GM23338 (cell line): ENCODE measurements around the gene CD6. TPM values are rescaled to one million over a fixed set of nuclear protein-coding genes. Genes with fewer than 3 reads are reported as not detected.

ENCODE experiments used
- ATAC-seq: fragments of 200-7000 bp; cut with Tn5 transposase; 3 replicates; pipeline ENCODE4 v1.9.1; 2020
- DNase-seq: peaks from one replicate; pipeline ENCODE4 v3.0.0-alpha.2; 2015; ENCODE audit warnings: low spot score
- H2AFZ ChIP-seq: fragments of 200-600 bp; sonication (generic); 2 replicates; pipeline ENCODE4 v1.8.0; 2016; ENCODE audit warnings: antibody characterized with exemption, mild to moderate bottlenecking, moderate library complexity
- H3F3A ChIP-seq: fragments of 200-600 bp; sonication (generic); replicated peaks from 2 replicates; pipeline ENCODE4 v1.8.0; 2017; ENCODE audit warnings: antibody characterized with exemption, mixed run types, low read depth
- H3K27ac ChIP-seq: fragments of 200-600 bp; sonication (generic); 2 replicates; pipeline ENCODE4 v1.6.1; 2016; ENCODE audit warnings: low read depth
- H3K27me3 ChIP-seq: fragments of 200-600 bp; sonication (generic); 2 replicates; pipeline ENCODE4 v1.8.0; 2016; ENCODE audit warnings: mild to moderate bottlenecking, mixed run types, moderate library complexity; ENCODE audit not compliant: insufficient read depth
- H3K36me3 ChIP-seq: fragments of 200-600 bp; sonication (generic); 2 replicates; pipeline ENCODE4 v1.8.0; 2016; ENCODE audit warnings: mild to moderate bottlenecking; ENCODE audit not compliant: insufficient read depth
- H3K4me1 ChIP-seq: fragments of 200-600 bp; sonication (generic); 2 replicates; pipeline ENCODE4 v1.8.0; 2016; ENCODE audit warnings: mild to moderate bottlenecking, moderate library complexity; ENCODE audit not compliant: insufficient read depth
- H3K4me2 ChIP-seq: fragments of 200-600 bp; sonication (generic); 2 replicates; pipeline ENCODE4 v1.7.1; 2017; ENCODE audit warnings: mixed run types
- H3K4me3 ChIP-seq: fragments of 200-600 bp; sonication (generic); 2 replicates; pipeline ENCODE4 v1.6.1; 2016; ENCODE audit warnings: mixed run types
- H3K79me2 ChIP-seq: fragments of 200-600 bp; sonication (generic); replicated peaks from 2 replicates; pipeline ENCODE4 v1.8.0; 2017; ENCODE audit warnings: mild to moderate bottlenecking; ENCODE audit not compliant: insufficient read depth
- H3K9me2 ChIP-seq: fragments of 200-600 bp; sonication (generic); 2 replicates; pipeline ENCODE4 v1.8.0; 2017; ENCODE audit not compliant: insufficient read depth
- H4K20me1 ChIP-seq: fragments of 200-600 bp; sonication (generic); replicated peaks from 2 replicates; pipeline ENCODE4 v1.8.0; 2017; ENCODE audit warnings: mild to moderate bottlenecking; ENCODE audit not compliant: insufficient read depth
- H3K27ac Mint-ChIP-seq: 2 replicates; pipeline ENCODE4 v1.8.0; 2020; ENCODE audit warnings: inconsistent platforms, mild to moderate bottlenecking, moderate library complexity, mixed read lengths
- H3K27me3 Mint-ChIP-seq: 3 replicates; pipeline ENCODE4 v1.8.0; 2022; ENCODE audit warnings: low read depth, mild to moderate bottlenecking, moderate library complexity, mixed read lengths, inconsistent platforms; ENCODE audit not compliant: insufficient read depth, poor library complexity
- H3K36me3 Mint-ChIP-seq: 3 replicates; pipeline ENCODE4 v1.8.0; 2021; ENCODE audit warnings: low read depth, mild to moderate bottlenecking, inconsistent platforms, moderate library complexity, mixed read lengths
- H3K4me1 Mint-ChIP-seq: 3 replicates; pipeline ENCODE4 v1.8.0; 2020; ENCODE audit warnings: mild to moderate bottlenecking, inconsistent platforms, mixed read lengths
- H3K4me3 Mint-ChIP-seq: 3 replicates; pipeline ENCODE4 v1.8.0; 2021; ENCODE audit warnings: moderate library complexity, mild to moderate bottlenecking, inconsistent platforms, mixed read lengths
- H3K9me3 Mint-ChIP-seq: 3 replicates; pipeline ENCODE4 v1.8.0; 2020; ENCODE audit warnings: moderate library complexity, mild to moderate bottlenecking, inconsistent platforms, mixed read lengths
- CREB1 ChIP-seq: fragments of 250-450 bp; sonication (Bioruptor Pico); IDR thresholded peaks from 2 replicates; pipeline ENCODE4 v1.5.0; 2020; ENCODE audit warnings: low read depth, mild to moderate bottlenecking, moderate library complexity
- EZH2 ChIP-seq: fragments of 200-600 bp; sonication (generic); IDR thresholded peaks from one replicate; pipeline ENCODE4 v1.8.0; 2017; ENCODE audit warnings: antibody characterized with exemption, mild to moderate bottlenecking, low read depth; ENCODE audit not compliant: unreplicated experiment
- EZH2phosphoT487 ChIP-seq: fragments of 200-600 bp; sonication (generic); IDR thresholded peaks from one replicate; pipeline ENCODE4 v1.8.1; 2018; ENCODE audit warnings: antibody characterized with exemption; ENCODE audit not compliant: unreplicated experiment
- JUNB ChIP-seq: IDR thresholded peaks from one replicate; pipeline ENCODE4 v1.6.1; 2016; ENCODE audit warnings: antibody characterized with exemption; ENCODE audit not compliant: unreplicated experiment
- NANOG ChIP-seq: IDR thresholded peaks from 2 replicates; pipeline ENCODE4 v1.6.1; 2016; ENCODE audit warnings: antibody characterized with exemption, borderline replicate concordance
- POLR2AphosphoS5 ChIP-seq: IDR thresholded peaks from 2 replicates; pipeline ENCODE4 v1.6.1; 2016; ENCODE audit warnings: antibody characterized with exemption, low read depth
- STAT1 ChIP-seq: IDR thresholded peaks from one replicate; pipeline ENCODE4 v1.6.1; 2016; ENCODE audit warnings: antibody characterized with exemption; ENCODE audit not compliant: unreplicated experiment
- ZNF114 ChIP-seq: fragments of 250-450 bp; sonication (Bioruptor Pico); IDR thresholded peaks from 2 replicates; pipeline ENCODE4 v1.5.0; 2020; ENCODE audit warnings: mild to moderate bottlenecking, moderate library complexity
- ZNF331 ChIP-seq: fragments of 250-450 bp; sonication (Bioruptor Pico); IDR thresholded peaks from 2 replicates; pipeline ENCODE4 v1.5.0; 2020; ENCODE audit warnings: low read depth, mild to moderate bottlenecking, moderate library complexity
- polyA plus RNA-seq: library from polyadenylated mRNA; unstranded; fragments of >200 nt; fragmentation: Nextera tagmentation; extraction: Ambion mirVana; gene quantifications from 2 replicates; pipeline ENCODE4 v1.2.1, GENCODE V29; 2016
- total RNA-seq: library from RNA; depleted of rRNA; stranded (reverse); fragments of >200 nt; shearing (Covaris generic); gene quantifications from 2 replicates; pipeline ENCODE4 v1.2.3, GENCODE V29; 2014
- TF ChIP-seq, protein P1 (sequence below): IDR thresholded peaks from one replicate; pipeline ENCODE4 v1.6.1; 2018; ENCODE audit warnings: antibody characterized with exemption; ENCODE audit not compliant: unreplicated experiment
- TF ChIP-seq, protein P2 (sequence below), 2 experiments: fragments of 200-600 bp in 1 of 2; sonication (generic) in 1 of 2; conservative IDR thresholded peaks; 2 replicates each; pipeline versions ENCODE4 v1.5.1 to v1.6.1; 2016 to 2017; ENCODE audit warnings: antibody characterized with exemption in 2 of 2, low read depth in 2 of 2, mild to moderate bottlenecking in 2 of 2, moderate library complexity in 1 of 2
- TF ChIP-seq, protein P3 (sequence below): IDR thresholded peaks from 2 replicates; pipeline ENCODE4 v1.6.1; 2016; ENCODE audit warnings: antibody characterized with exemption

The CD6 gene
- total and polyA plus RNA-seq, 2 experiments from 2014 or later, result 0.49 TPM; not detected in 1

DNA sequence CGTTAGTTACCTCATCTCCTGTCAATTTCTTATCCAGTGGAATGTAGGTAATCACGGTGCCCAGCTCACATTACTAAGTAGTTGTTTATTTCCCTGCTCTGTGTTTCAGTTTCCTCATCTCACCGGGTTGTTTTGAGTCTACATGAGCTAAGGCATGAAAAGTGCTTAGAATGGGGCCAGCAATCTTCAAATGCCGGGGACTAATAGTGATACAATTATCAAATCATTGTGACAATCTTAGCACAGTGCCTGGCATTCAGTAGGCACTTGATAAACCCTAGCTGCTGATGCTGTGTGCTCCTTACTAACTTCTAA, 77.5 kb downstream of the CD6 start (continued):
- TF ChIP-seq, protein P1, sequence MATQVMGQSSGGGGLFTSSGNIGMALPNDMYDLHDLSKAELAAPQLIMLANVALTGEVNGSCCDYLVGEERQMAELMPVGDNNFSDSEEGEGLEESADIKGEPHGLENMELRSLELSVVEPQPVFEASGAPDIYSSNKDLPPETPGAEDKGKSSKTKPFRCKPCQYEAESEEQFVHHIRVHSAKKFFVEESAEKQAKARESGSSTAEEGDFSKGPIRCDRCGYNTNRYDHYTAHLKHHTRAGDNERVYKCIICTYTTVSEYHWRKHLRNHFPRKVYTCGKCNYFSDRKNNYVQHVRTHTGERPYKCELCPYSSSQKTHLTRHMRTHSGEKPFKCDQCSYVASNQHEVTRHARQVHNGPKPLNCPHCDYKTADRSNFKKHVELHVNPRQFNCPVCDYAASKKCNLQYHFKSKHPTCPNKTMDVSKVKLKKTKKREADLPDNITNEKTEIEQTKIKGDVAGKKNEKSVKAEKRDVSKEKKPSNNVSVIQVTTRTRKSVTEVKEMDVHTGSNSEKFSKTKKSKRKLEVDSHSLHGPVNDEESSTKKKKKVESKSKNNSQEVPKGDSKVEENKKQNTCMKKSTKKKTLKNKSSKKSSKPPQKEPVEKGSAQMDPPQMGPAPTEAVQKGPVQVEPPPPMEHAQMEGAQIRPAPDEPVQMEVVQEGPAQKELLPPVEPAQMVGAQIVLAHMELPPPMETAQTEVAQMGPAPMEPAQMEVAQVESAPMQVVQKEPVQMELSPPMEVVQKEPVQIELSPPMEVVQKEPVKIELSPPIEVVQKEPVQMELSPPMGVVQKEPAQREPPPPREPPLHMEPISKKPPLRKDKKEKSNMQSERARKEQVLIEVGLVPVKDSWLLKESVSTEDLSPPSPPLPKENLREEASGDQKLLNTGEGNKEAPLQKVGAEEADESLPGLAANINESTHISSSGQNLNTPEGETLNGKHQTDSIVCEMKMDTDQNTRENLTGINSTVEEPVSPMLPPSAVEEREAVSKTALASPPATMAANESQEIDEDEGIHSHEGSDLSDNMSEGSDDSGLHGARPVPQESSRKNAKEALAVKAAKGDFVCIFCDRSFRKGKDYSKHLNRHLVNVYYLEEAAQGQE, result no peak
- TF ChIP-seq EZH2, result no peak
- TF ChIP-seq, protein P2, sequence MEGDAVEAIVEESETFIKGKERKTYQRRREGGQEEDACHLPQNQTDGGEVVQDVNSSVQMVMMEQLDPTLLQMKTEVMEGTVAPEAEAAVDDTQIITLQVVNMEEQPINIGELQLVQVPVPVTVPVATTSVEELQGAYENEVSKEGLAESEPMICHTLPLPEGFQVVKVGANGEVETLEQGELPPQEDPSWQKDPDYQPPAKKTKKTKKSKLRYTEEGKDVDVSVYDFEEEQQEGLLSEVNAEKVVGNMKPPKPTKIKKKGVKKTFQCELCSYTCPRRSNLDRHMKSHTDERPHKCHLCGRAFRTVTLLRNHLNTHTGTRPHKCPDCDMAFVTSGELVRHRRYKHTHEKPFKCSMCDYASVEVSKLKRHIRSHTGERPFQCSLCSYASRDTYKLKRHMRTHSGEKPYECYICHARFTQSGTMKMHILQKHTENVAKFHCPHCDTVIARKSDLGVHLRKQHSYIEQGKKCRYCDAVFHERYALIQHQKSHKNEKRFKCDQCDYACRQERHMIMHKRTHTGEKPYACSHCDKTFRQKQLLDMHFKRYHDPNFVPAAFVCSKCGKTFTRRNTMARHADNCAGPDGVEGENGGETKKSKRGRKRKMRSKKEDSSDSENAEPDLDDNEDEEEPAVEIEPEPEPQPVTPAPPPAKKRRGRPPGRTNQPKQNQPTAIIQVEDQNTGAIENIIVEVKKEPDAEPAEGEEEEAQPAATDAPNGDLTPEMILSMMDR (conservative IDR thresholded peaks at IDR 0.05; ENCODE audit: low read depth in 2 of 2), result no peak
- TF ChIP-seq ZNF114 (CRISPR knock-in tag), result no peak
- TF ChIP-seq EZH2phosphoT487, result no peak
- no peak for TF ChIP-seq JUNB
- no peak for TF ChIP-seq ZNF331 (CRISPR knock-in tag)
- no peak for TF ChIP-seq NANOG
- TF ChIP-seq, protein P3, sequence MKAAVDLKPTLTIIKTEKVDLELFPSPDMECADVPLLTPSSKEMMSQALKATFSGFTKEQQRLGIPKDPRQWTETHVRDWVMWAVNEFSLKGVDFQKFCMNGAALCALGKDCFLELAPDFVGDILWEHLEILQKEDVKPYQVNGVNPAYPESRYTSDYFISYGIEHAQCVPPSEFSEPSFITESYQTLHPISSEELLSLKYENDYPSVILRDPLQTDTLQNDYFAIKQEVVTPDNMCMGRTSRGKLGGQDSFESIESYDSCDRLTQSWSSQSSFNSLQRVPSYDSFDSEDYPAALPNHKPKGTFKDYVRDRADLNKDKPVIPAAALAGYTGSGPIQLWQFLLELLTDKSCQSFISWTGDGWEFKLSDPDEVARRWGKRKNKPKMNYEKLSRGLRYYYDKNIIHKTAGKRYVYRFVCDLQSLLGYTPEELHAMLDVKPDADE, result no peak
- TF ChIP-seq POLR2AphosphoS5, result no peak

DNA sequence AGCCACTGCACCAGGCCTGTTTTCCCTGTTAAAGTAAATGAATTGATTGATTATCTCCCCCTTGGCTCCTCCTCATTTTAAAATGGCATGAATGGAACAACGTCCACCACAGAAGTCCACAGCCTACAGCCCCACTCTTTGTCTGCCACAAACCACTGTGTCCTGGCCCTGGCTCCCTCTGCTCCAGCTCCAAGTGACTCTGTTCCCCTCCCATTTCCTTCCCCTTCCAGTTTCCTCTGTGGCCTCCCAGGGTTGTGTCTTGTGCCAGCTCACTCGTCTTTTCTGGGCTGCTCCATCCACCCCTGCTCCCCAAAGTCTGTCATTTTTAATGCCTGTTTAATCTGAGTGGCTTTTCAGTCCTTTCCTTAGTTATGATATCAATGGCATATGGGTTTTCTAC, 78.4 kb downstream of the CD6 start:
- DNase-seq, result no peak
- ATAC-seq, result no peak
- H4K20me1 ChIP-seq, result no peaks in the 10 kb centered on the region
- TF ChIP-seq STAT1, result no peak
- TF ChIP-seq EZH2phosphoT487, result no peak
- TF ChIP-seq POLR2AphosphoS5, result no peak
- TF ChIP-seq, protein P3, result no peak
- TF ChIP-seq, protein P2 (conservative IDR thresholded peaks at IDR 0.05; ENCODE audit: low read depth in 2 of 2), result no peak
- no peak for TF ChIP-seq NANOG
- no peak for TF ChIP-seq ZNF114 (CRISPR knock-in tag)
- no peak for TF ChIP-seq CREB1 (CRISPR knock-in tag)

More for the DNA sequence above, 78.4 kb downstream of the CD6 start:
- H3K9me3 Mint-ChIP-seq, result no peaks in the 10 kb centered on the region; the same call in 2 of the 3 replicates
- no peak overlapping the region for H3K27ac Mint-ChIP-seq
- H3K36me3 Mint-ChIP-seq, result no peaks in the 10 kb centered on the region
- Histone ChIP-seq H3K27ac (no peak overlapping the region), H3K9me2 (no peaks in the 10 kb centered on the region), H3K4me2 (no peak overlapping the region), H3K36me3 (no peaks in the 10 kb centered on the region), H3F3A (no peaks in the 10 kb centered on the region), H2AFZ (no peak overlapping the region), H3K4me3 (no peak overlapping the region), H3K79me2 (no peaks in the 10 kb centered on the region), H3K27me3 (no peaks in the 10 kb centered on the region), H3K4me1 (no peaks in the 10 kb centered on the region)
- H3K27me3 Mint-ChIP-seq, result peaks cover 7% of the 10 kb centered on the region
- H3K4me3 Mint-ChIP-seq, result no peak overlapping the region
- no peaks in the 10 kb centered on the region; the same call in 2 of the 3 replicates for H3K4me1 Mint-ChIP-seq
